Natural killer cell (primary cell): Measurements from ENCODE around the gene YPEL2. TPM values are rescaled to one million over a fixed set of nuclear protein-coding genes. Genes with fewer than 3 reads are reported as not detected.

Experiments
- ATAC-seq, 3 donors: fragments of 150-1000 bp in 2 of 3; fragments of 200-7000 bp in 1 of 3; cut with Tn5 transposase; 1 replicate in 1 of 3; 2 replicates in 2 of 3; pipeline ENCODE4 v1.10.0; 2021; ENCODE audit warnings: mild to moderate bottlenecking in 2 of 3, moderate library complexity in 2 of 3
- DNase-seq, 2 donors: peaks; one replicate each; pipeline versions ENCODE4 v3.0.0 to v3.0.0-alpha.2; 2013 to 2021; ENCODE audit warnings: mixed read lengths in 1 of 2
- H3K27ac ChIP-seq: one replicate; pipeline ENCODE4 v1.5.1; 2013; ENCODE audit warnings: mild to moderate bottlenecking, low read length
- H3K27me3 ChIP-seq: one replicate; pipeline ENCODE4 v1.6.1; 2013; ENCODE audit warnings: low read length; ENCODE audit not compliant: control insufficient read depth, insufficient read depth
- H3K36me3 ChIP-seq: one replicate; pipeline ENCODE4 v1.6.1; 2013; ENCODE audit warnings: low read length; ENCODE audit not compliant: control insufficient read depth, insufficient read depth
- H3K4me1 ChIP-seq: one replicate; pipeline ENCODE4 v1.6.1; 2013; ENCODE audit warnings: low read length; ENCODE audit not compliant: control insufficient read depth, insufficient read depth
- H3K4me3 ChIP-seq: one replicate; pipeline ENCODE4 v1.5.1; 2013; ENCODE audit warnings: low read length
- H3K9me3 ChIP-seq: one replicate; pipeline ENCODE4 v1.6.1; 2013; ENCODE audit warnings: low read length; ENCODE audit not compliant: control insufficient read depth, insufficient read depth
- H3K27ac Mint-ChIP-seq, 2 donors: one replicate each; pipeline ENCODE4 v1.8.0; 2022; ENCODE audit warnings: mild to moderate bottlenecking in 2 of 2, mixed read lengths in 2 of 2, moderate library complexity in 1 of 2
- H3K27me3 Mint-ChIP-seq, 2 donors: one replicate each; pipeline ENCODE4 v1.8.0; 2022; ENCODE audit warnings: low read depth in 2 of 2, mixed read lengths in 2 of 2
- H3K36me3 Mint-ChIP-seq: one replicate; pipeline ENCODE4 v1.8.0; 2022; ENCODE audit warnings: mixed read lengths
- H3K4me1 Mint-ChIP-seq, 2 donors: one replicate each; pipeline ENCODE4 v1.8.0; 2022; ENCODE audit warnings: mixed read lengths in 2 of 2
- H3K4me3 Mint-ChIP-seq: one replicate; pipeline ENCODE4 v1.8.0; 2022; ENCODE audit warnings: mild to moderate bottlenecking, moderate library complexity, mixed read lengths
- H3K9me3 Mint-ChIP-seq, 2 donors: one replicate each; pipeline ENCODE4 v1.8.0; 2022; ENCODE audit warnings: mixed read lengths in 2 of 2
- CTCF ChIP-seq: fragments of 200-600 bp; IDR thresholded peaks from one replicate; pipeline ENCODE4 v1.8.0; 2022; ENCODE audit warnings: antibody characterized with exemption
- WGBS: methylation state at CpG from one replicate; pipeline ENCODE4 v1.1.7; 2013; ENCODE audit warnings: missing lambda C conversion rate; ENCODE audit not compliant: insufficient coverage; 5-methylcytosine and 5-hydroxymethylcytosine counted together
- intact Hi-C: fragments of 100-400 bp; cut with micrococcal nuclease; formaldehyde crosslinking; loops from one replicate; pipeline ENCODE4 v1.14.2; 2022
- total RNA-seq, 4 donors: library from RNA; stranded (reverse); fragments of 120-200 nt in 1 of 4; gene quantifications; one replicate each; pipeline versions ENCODE4 v1.2.3 to v1.2.4, GENCODE V29; 2013 to 2022

YPEL2 gene
- total RNA-seq, 3 donors from 2014 or later (not counting 1 experiment from before 2014, with no cell fraction given), result 30.5 to 35.6 (median 33.5) TPM

GRCh38 chr17:59329176-59330052, 2.0 kb upstream of the YPEL2 start:
- Histone ChIP-seq H3K4me1 (peaks cover 29% of the 10 kb centered on the region), H3K9me3 (no peaks in the 10 kb centered on the region), H3K27me3 (no peaks in the 10 kb centered on the region), H3K36me3 (no peaks in the 10 kb centered on the region), H3K27ac (peak overlapping the region; percentile 66), H3K4me3 (no peak overlapping the region)
- Mint-ChIP-seq H3K27ac (peak overlapping the region; percentile 77 to 83), H3K4me3 (peak overlapping the region; percentile 57), H3K9me3 (no peaks in the 10 kb centered on the region), H3K27me3 (no peaks in the 10 kb centered on the region), H3K36me3 (no peaks in the 10 kb centered on the region), H3K4me1 (peaks cover 32 to 42% of the 10 kb centered on the region in 2 donors)
- peak; percentile 75 for TF ChIP-seq CTCF
- intact Hi-C loops, result loop anchor here (1.0 kb wide), 1 partner anchor 111 kb away; no protein-coding TSS in a partner anchor
- DNase-seq (peak; percentile 27 to 80), ATAC-seq (peak; percentile 65 to 80 (median 66))
- 18% methylated on average over 6 of the region's 6 CpGs for WGBS

- DNase-seq (peak in 1 of 2 donors; percentile 39), ATAC-seq (no peak)
- H3K4me3 ChIP-seq, result no peak overlapping the region
- no peak for TF ChIP-seq CTCF
- H3K27ac ChIP-seq, result peak overlapping the region; percentile 66
- Mint-ChIP-seq H3K4me1 (peaks cover 32 to 45% of the 10 kb centered on the region in 2 donors), H3K36me3 (no peaks in the 10 kb centered on the region), H3K4me3 (peak overlapping the region; percentile 60), H3K27ac (peak overlapping the region; percentile 77 to 83), H3K9me3 (no peaks in the 10 kb centered on the region), H3K27me3 (no peaks in the 10 kb centered on the region)
- H3K27me3 ChIP-seq, result no peaks in the 10 kb centered on the region
- 47% methylated on average over 16 of the region's 17 CpGs for WGBS
- H3K9me3 ChIP-seq, result no peaks in the 10 kb centered on the region
- peaks cover 29% of the 10 kb centered on the region for H3K4me1 ChIP-seq
- intact Hi-C loops, result no loop called here
- H3K36me3 ChIP-seq, result no peaks in the 10 kb centered on the region
Observed at GRCh38 chr17:59330053-59330942, 1.2 kb upstream of the YPEL2 start.

GRCh38 chr17:59331929-59332748, 684 bp downstream of the YPEL2 start:
- Histone ChIP-seq H3K27ac (peak overlapping the region; percentile 49), H3K4me1 (peaks cover 29% of the 10 kb centered on the region), H3K4me3 (peak overlapping the region; percentile 94), H3K9me3 (no peaks in the 10 kb centered on the region), H3K36me3 (no peaks in the 10 kb centered on the region), H3K27me3 (no peaks in the 10 kb centered on the region)
- Mint-ChIP-seq H3K9me3 (no peaks in the 10 kb centered on the region), H3K36me3 (no peaks in the 10 kb centered on the region), H3K27me3 (no peaks in the 10 kb centered on the region), H3K27ac (peak overlapping the region; percentile 54 to 83), H3K4me3 (peak overlapping the region; percentile 90), H3K4me1 (peaks cover 32 to 51% of the 10 kb centered on the region in 2 donors)
- peak; percentile 33 to 49 for DNase-seq
- WGBS, result under 1% methylated on average over 90 of the region's 90 CpGs
- ATAC-seq, result peak in 1 of 3 donors; percentile 11
- TF ChIP-seq CTCF, result no peak
- intact Hi-C loops, result no loop called here
